Muscle layer of colon (tissue), 2 donors: ENCODE data around the gene CELF4.

Experiments used
- H3K27ac ChIP-seq: one replicate; pipeline ENCODE4 v1.7.0; 2013; ENCODE audit warnings: low read depth, mild to moderate bottlenecking, low read length, moderate library complexity
- H3K27me3 ChIP-seq, 2 donors: one replicate each; pipeline ENCODE4 v1.7.0; 2013; ENCODE audit warnings: low read length in 2 of 2, mild to moderate bottlenecking in 2 of 2; ENCODE audit not compliant: insufficient read depth in 2 of 2, control insufficient read depth in 1 of 2
- H3K36me3 ChIP-seq: one replicate; pipeline ENCODE4 v1.7.0; 2013; ENCODE audit warnings: mild to moderate bottlenecking, low read length; ENCODE audit not compliant: insufficient read depth
- H3K4me1 ChIP-seq: one replicate; pipeline ENCODE4 v1.7.0; 2013; ENCODE audit warnings: mild to moderate bottlenecking, low read length; ENCODE audit not compliant: insufficient read depth
- H3K4me3 ChIP-seq, 2 donors: one replicate each; pipeline ENCODE4 v1.7.0; 2013; ENCODE audit warnings: low read length in 2 of 2, low read depth in 1 of 2, mild to moderate bottlenecking in 1 of 2, moderate library complexity in 1 of 2
- H3K9ac ChIP-seq: one replicate; pipeline ENCODE4 v1.7.0; 2013; ENCODE audit warnings: low read length
- H3K9me3 ChIP-seq: one replicate; pipeline ENCODE4 v1.7.0; 2013; ENCODE audit warnings: mild to moderate bottlenecking, low read length
- donor health status: abdominal sarcoma.
- donor health status: Adenocarcinoma of cecum.

The CELF4 gene

GRCh38 chr18:37544713-37545112 is 20.9 kb downstream of the CELF4 start:
- Histone ChIP-seq H3K27me3 (peaks cover 0 to 8% of the 10 kb centered on the region in 2 donors), H3K9ac (no peak overlapping the region), H3K4me1 (no peaks in the 10 kb centered on the region), H3K36me3 (no peaks in the 10 kb centered on the region), H3K4me3 (no peak overlapping the region), H3K27ac (no peak overlapping the region), H3K9me3 (no peaks in the 10 kb centered on the region)

GRCh38 chr18:37544217-37544616 is 21.4 kb downstream of the CELF4 start:
- H3K27ac ChIP-seq = no peak overlapping the region
- no peaks in the 10 kb centered on the region for H3K36me3 ChIP-seq
- no peaks in the 10 kb centered on the region for H3K4me1 ChIP-seq
- no peak overlapping the region for H3K9ac ChIP-seq
- peaks cover 0 to 11% of the 10 kb centered on the region in 2 donors for H3K27me3 ChIP-seq
- no peak overlapping the region for H3K4me3 ChIP-seq
- no peaks in the 10 kb centered on the region for H3K9me3 ChIP-seq

- Histone ChIP-seq H3K36me3 (no peaks in the 10 kb centered on the region), H3K4me3 (no peak overlapping the region), H3K27ac (no peak overlapping the region), H3K9me3 (no peaks in the 10 kb centered on the region), H3K9ac (no peak overlapping the region), H3K27me3 (peaks cover 3 to 20% of the 10 kb centered on the region in 2 donors), H3K4me1 (no peaks in the 10 kb centered on the region)
These were observed 22.3 kb downstream of the CELF4 start for GRCh38 chr18:37543321-37543720.

GRCh38 chr18:37541517-37541916 is 24.1 kb downstream of the CELF4 start:
- Histone ChIP-seq H3K27me3 (peaks cover 7 to 28% of the 10 kb centered on the region in 2 donors), H3K4me1 (no peaks in the 10 kb centered on the region)

GRCh38 chr18:37540424-37541138 is 25.0 kb downstream of the CELF4 start:
- no peaks in the 10 kb centered on the region for H3K9me3 ChIP-seq
- no peak overlapping the region for H3K9ac ChIP-seq
- no peaks in the 10 kb centered on the region for H3K4me1 ChIP-seq
- no peak overlapping the region for H3K4me3 ChIP-seq
- H3K27ac ChIP-seq = no peak overlapping the region
- no peaks in the 10 kb centered on the region for H3K36me3 ChIP-seq
- H3K27me3 ChIP-seq = peaks cover 7 to 28% of the 10 kb centered on the region in 2 donors

More at GRCh38 chr18:37541517-37541916, 24.1 kb downstream of the CELF4 start:
- Histone ChIP-seq H3K9me3 (no peaks in the 10 kb centered on the region), H3K27ac (no peak overlapping the region), H3K9ac (no peak overlapping the region), H3K4me3 (no peak overlapping the region), H3K36me3 (no peaks in the 10 kb centered on the region)

GRCh38 chr18:37539236-37539635 is 26.4 kb downstream of the CELF4 start:
- Histone ChIP-seq H3K27ac (no peak overlapping the region), H3K9me3 (no peaks in the 10 kb centered on the region), H3K4me3 (no peak overlapping the region), H3K9ac (no peak overlapping the region), H3K36me3 (no peaks in the 10 kb centered on the region), H3K27me3 (peaks cover 7 to 28% of the 10 kb centered on the region in 2 donors), H3K4me1 (no peaks in the 10 kb centered on the region)

- Histone ChIP-seq H3K4me1 (no peaks in the 10 kb centered on the region), H3K27me3 (peaks cover 7 to 28% of the 10 kb centered on the region in 2 donors), H3K27ac (no peak overlapping the region), H3K9me3 (no peaks in the 10 kb centered on the region), H3K4me3 (no peak overlapping the region), H3K36me3 (no peaks in the 10 kb centered on the region), H3K9ac (no peak overlapping the region)
These were observed 26.9 kb downstream of the CELF4 start for GRCh38 chr18:37538526-37539205.

GRCh38 chr18:37537868-37538525 is 27.6 kb downstream of the CELF4 start:
- Histone ChIP-seq H3K9me3 (no peaks in the 10 kb centered on the region), H3K4me1 (no peaks in the 10 kb centered on the region), H3K9ac (no peak overlapping the region), H3K4me3 (no peak overlapping the region), H3K27ac (no peak overlapping the region), H3K36me3 (no peaks in the 10 kb centered on the region), H3K27me3 (peaks cover 7 to 28% of the 10 kb centered on the region in 2 donors)

GRCh38 chr18:37536656-37537055 is 28.9 kb downstream of the CELF4 start:
- Histone ChIP-seq H3K36me3 (no peaks in the 10 kb centered on the region), H3K9me3 (no peaks in the 10 kb centered on the region), H3K27ac (no peak overlapping the region), H3K27me3 (peaks cover 7 to 28% of the 10 kb centered on the region in 2 donors), H3K9ac (no peak overlapping the region), H3K4me3 (no peak overlapping the region), H3K4me1 (no peaks in the 10 kb centered on the region)

GRCh38 chr18:37535968-37536367 is 29.6 kb downstream of the CELF4 start:
- Histone ChIP-seq H3K36me3 (no peaks in the 10 kb centered on the region), H3K9me3 (no peaks in the 10 kb centered on the region), H3K4me3 (no peak overlapping the region), H3K27ac (no peak overlapping the region), H3K4me1 (no peaks in the 10 kb centered on the region), H3K9ac (no peak overlapping the region), H3K27me3 (peaks cover 7 to 28% of the 10 kb centered on the region in 2 donors)

- Histone ChIP-seq H3K4me1 (no peaks in the 10 kb centered on the region), H3K4me3 (no peak overlapping the region), H3K27ac (no peak overlapping the region), H3K9ac (no peak overlapping the region), H3K9me3 (no peaks in the 10 kb centered on the region), H3K36me3 (no peaks in the 10 kb centered on the region), H3K27me3 (peaks cover 7 to 20% of the 10 kb centered on the region in 2 donors)
These were observed 31.0 kb downstream of the CELF4 start for GRCh38 chr18:37534627-37535026.
